Stomach (tissue), 4 donors: ENCODE results near the gene TH.

Experiments
- EP300 ChIP-seq: sonication (generic); formaldehyde crosslinking; IDR thresholded peaks from one replicate; pipeline ENCODE4 v1.6.1; 2017; ENCODE audit warnings: antibody characterized with exemption
- POLR2A ChIP-seq, 4 donors: fragments of 450-650 bp; IDR thresholded peaks; one replicate each; pipeline ENCODE4 v1.6.1; 2016; ENCODE audit warnings: antibody characterized with exemption in 4 of 4, control low read depth in 2 of 4, mild to moderate bottlenecking in 1 of 4, moderate library complexity in 1 of 4
- POLR2AphosphoS5 ChIP-seq, 3 donors: sonication (generic); formaldehyde crosslinking; IDR thresholded peaks; one replicate each; pipeline ENCODE4 v1.6.1; 2016; ENCODE audit warnings: antibody characterized with exemption in 3 of 3
- TF ChIP-seq, protein P1 (sequence below), 7 experiments: fragments of 450-650 bp in 4 of 7; fragments of 200-600 bp in 3 of 7; sonication (generic) in 3 of 7; IDR thresholded peaks; one replicate each; pipeline ENCODE4 v1.5.1; 2016 to 2019; ENCODE audit warnings: antibody characterized with exemption in 7 of 7, control low read depth in 2 of 7, mild to moderate bottlenecking in 1 of 7

DNA sequence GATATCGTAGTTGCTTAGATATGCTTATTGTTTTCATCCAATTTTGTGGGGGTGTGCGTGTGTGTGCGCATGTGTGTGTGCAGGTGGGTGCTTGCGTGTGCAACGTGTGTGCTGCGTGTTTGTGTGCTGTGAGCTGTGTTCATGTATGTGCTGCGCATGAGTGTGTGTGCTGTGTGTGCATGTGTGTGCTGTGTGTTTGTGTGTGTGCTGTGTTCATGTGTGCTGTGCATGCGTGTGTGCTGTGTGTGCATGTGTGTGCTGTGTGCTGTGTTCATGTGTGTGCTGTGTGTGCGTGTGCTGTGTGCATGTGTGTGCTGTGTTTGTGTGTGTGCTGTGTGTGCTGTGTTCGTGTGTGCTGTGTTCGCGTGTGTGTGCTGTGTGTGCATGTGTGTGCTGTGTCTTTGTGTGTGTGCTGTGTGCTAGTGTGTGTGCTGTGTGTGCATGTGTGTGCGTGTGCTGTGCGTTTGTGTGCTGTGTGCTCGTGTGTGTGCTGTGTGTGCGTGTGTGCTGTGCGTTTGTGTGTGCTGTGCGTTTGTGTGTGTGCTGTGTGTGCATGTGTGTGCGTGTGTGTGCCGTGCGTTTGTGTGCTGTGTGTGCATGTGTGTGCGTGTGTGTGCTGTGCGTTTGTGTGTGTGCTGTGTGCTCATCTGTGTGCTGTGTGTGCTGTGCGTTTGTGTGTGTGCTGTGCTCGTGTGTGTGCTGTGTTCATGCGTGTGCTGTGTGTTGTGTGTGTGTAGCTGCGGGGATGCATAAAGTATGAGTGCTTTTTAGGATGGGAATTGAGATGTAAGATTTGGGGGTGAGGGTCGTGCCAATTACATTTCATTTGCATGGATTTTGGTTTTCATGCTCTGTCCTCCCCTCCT, 40.0 kb downstream of the TH start:
- TF ChIP-seq POLR2A (IDR thresholded peaks at IDR 0.05) = no peak
- TF ChIP-seq, protein P1, sequence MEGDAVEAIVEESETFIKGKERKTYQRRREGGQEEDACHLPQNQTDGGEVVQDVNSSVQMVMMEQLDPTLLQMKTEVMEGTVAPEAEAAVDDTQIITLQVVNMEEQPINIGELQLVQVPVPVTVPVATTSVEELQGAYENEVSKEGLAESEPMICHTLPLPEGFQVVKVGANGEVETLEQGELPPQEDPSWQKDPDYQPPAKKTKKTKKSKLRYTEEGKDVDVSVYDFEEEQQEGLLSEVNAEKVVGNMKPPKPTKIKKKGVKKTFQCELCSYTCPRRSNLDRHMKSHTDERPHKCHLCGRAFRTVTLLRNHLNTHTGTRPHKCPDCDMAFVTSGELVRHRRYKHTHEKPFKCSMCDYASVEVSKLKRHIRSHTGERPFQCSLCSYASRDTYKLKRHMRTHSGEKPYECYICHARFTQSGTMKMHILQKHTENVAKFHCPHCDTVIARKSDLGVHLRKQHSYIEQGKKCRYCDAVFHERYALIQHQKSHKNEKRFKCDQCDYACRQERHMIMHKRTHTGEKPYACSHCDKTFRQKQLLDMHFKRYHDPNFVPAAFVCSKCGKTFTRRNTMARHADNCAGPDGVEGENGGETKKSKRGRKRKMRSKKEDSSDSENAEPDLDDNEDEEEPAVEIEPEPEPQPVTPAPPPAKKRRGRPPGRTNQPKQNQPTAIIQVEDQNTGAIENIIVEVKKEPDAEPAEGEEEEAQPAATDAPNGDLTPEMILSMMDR (IDR thresholded peaks at IDR 0.05) = no peak
- no peak for TF ChIP-seq POLR2AphosphoS5 (IDR thresholded peaks at IDR 0.05)
- TF ChIP-seq EP300 = no peak
